ENCODE measurements around the gene IGFL4.

IGFL4 gene

DNA sequence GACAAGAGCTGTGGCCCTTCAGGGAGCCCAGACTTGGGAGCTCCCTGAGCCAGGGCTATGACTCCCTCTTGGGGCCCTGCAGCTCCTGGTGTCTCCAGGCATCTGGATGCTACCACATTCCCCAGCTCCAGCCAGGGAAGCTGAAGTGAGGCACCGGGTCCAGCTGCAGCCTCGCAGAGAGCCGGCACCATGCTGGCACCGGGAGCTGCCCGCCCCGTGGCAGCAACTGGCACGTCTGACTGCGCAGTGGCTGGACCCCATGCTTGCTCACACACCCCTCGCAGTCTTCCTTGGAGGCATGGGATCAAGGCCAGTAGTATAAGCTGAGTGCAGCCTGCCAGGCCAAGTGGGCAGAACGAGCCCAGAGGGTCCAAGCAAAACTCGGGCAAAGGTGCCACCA lies 7.4 kb downstream of the IGFL4 start:
- Histone ChIP-seq H4K20me1 (ENCODE audit: insufficient read depth, low read length) (no peaks in the 10 kb centered on the region), H3K4me2 (ENCODE audit: low read length) (no peak overlapping the region), H3K9me2 (ENCODE audit: low read depth, low read length) (no peaks in the 10 kb centered on the region), H2AFZ (ENCODE audit: low read length) (no peak overlapping the region), H3K9me3 (ENCODE audit: low read length) (peaks cover 3% of the 10 kb centered on the region; the same call in 1 of the 2 replicates), H3K27me3 (ENCODE audit: insufficient read depth, low read length) (peaks cover 6% of the 10 kb centered on the region; the same call in 1 of the 2 replicates), H3F3A (ENCODE audit: insufficient read depth, low read length) (no peaks in the 10 kb centered on the region), H3K9ac (ENCODE audit: low read length) (no peak overlapping the region), H3K79me2 (ENCODE audit: insufficient read depth, low read length) (no peaks in the 10 kb centered on the region), H3K4me1 (ENCODE audit: insufficient read depth, low read length, severe bottlenecking) (no peaks in the 10 kb centered on the region), H3K4me3 (ENCODE audit: low read depth, low read length, poor library complexity, severe bottlenecking) (no peak overlapping the region), H3K27ac (ENCODE audit: low read depth, low read length, poor library complexity, severe bottlenecking) (no peak overlapping the region), H3K36me3 (ENCODE audit: insufficient read depth, low read length) (no peaks in the 10 kb centered on the region; the same call in 1 of the 2 replicates)
- TF ChIP-seq EZH2 (IDR thresholded peaks at IDR 0.05; ENCODE audit: borderline replicate concordance, low read length) = no peak
- TF ChIP-seq CTCF (IDR thresholded peaks at IDR 0.05; ENCODE audit: low read length) = no peak

DNA sequence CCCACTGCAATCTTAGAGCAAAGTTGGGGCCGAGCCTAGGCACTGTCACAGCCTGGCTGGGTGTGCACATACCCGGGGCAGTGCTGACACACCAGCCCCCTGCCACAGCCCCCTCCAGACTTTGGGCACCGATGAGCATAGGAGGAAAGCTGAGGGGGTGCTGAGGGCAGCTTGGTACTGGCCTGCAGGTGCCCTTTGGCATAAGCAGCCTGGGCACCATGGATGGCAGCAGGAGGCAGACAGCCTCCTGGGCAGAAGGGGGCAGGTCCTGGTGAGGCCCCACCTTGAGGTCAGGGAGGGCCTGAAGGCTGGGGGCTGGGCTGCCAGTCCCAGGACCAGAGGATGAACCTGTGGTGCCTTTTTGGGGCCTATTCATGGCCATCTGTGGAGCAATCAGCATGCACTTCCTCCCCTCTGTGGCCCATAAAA lies 8.2 kb downstream of the IGFL4 start:
- Histone ChIP-seq H4K20me1 (ENCODE audit: insufficient read depth, low read length) (no peaks in the 10 kb centered on the region), H3K9me2 (ENCODE audit: low read depth, low read length) (no peaks in the 10 kb centered on the region), H3K4me2 (ENCODE audit: low read length) (no peak overlapping the region), H3K4me1 (ENCODE audit: insufficient read depth, low read length, severe bottlenecking) (no peaks in the 10 kb centered on the region), H3K27me3 (ENCODE audit: insufficient read depth, low read length) (peaks cover 6% of the 10 kb centered on the region; the same call in 1 of the 2 replicates), H3K9ac (ENCODE audit: low read length) (no peak overlapping the region), H3K4me3 (ENCODE audit: low read depth, low read length, poor library complexity, severe bottlenecking) (no peak overlapping the region), H3K9me3 (ENCODE audit: low read length) (peaks cover 3% of the 10 kb centered on the region; the same call in 1 of the 2 replicates), H3K79me2 (ENCODE audit: insufficient read depth, low read length) (no peaks in the 10 kb centered on the region), H3F3A (ENCODE audit: insufficient read depth, low read length) (no peaks in the 10 kb centered on the region), H3K27ac (ENCODE audit: low read depth, low read length, poor library complexity, severe bottlenecking) (no peak overlapping the region), H3K36me3 (ENCODE audit: insufficient read depth, low read length) (no peaks in the 10 kb centered on the region; the same call in 1 of the 2 replicates), H2AFZ (ENCODE audit: low read length) (no peak overlapping the region)
- TF ChIP-seq EZH2 (IDR thresholded peaks at IDR 0.05; ENCODE audit: borderline replicate concordance, low read length) = no peak

GRCh38 chr19:46031781-46032596 lies 8.8 kb downstream of the IGFL4 start:
- Histone ChIP-seq H3K4me1 (ENCODE audit: insufficient read depth, low read length, severe bottlenecking) (no peaks in the 10 kb centered on the region), H3K4me3 (ENCODE audit: low read depth, low read length, poor library complexity, severe bottlenecking) (no peak overlapping the region), H3K79me2 (ENCODE audit: insufficient read depth, low read length) (no peaks in the 10 kb centered on the region), H3K27me3 (ENCODE audit: insufficient read depth, low read length) (peaks cover 3% of the 10 kb centered on the region; the same call in 1 of the 2 replicates), H3K9me2 (ENCODE audit: low read depth, low read length) (no peaks in the 10 kb centered on the region), H4K20me1 (ENCODE audit: insufficient read depth, low read length) (no peaks in the 10 kb centered on the region), H3F3A (ENCODE audit: insufficient read depth, low read length) (no peaks in the 10 kb centered on the region), H3K9me3 (ENCODE audit: low read length) (peaks cover 3% of the 10 kb centered on the region; the same call in 1 of the 2 replicates), H3K27ac (ENCODE audit: low read depth, low read length, poor library complexity, severe bottlenecking) (no peak overlapping the region), H3K9ac (ENCODE audit: low read length) (no peak overlapping the region), H3K36me3 (ENCODE audit: insufficient read depth, low read length) (no peaks in the 10 kb centered on the region; the same call in 1 of the 2 replicates), H3K4me2 (ENCODE audit: low read length) (no peak overlapping the region), H2AFZ (ENCODE audit: low read length) (no peak overlapping the region)
- no peak for TF ChIP-seq EZH2 (IDR thresholded peaks at IDR 0.05; ENCODE audit: borderline replicate concordance, low read length)
- no peak for TF ChIP-seq CTCF (IDR thresholded peaks at IDR 0.05; ENCODE audit: low read length)

Data from OCI-LY1 (cell line).